IMR-90 (cell line): Measurements from ENCODE around the gene SSR2. TPM values are rescaled to one million over a fixed set of nuclear protein-coding genes. Genes with fewer than 3 reads are reported as not detected.
"Not testable (repeated sequence)": the region's sequence is repeated elsewhere in the genome, so short reads cannot be mapped to it uniquely, and the experiment has no call there.

ENCODE experiments used
- ATAC-seq: fragments of 200-7000 bp; cut with Tn5 transposase; 2 replicates; pipeline ENCODE4 v1.9.1; 2020; ENCODE audit warnings: low read depth, mild to moderate bottlenecking, moderate library complexity
- BruUV-seq: library from RNA; stranded (reverse); fragments of 400-500 nt; replicated peaks from 2 replicates; lab custom pipeline; 2021; lab: Mats Ljungman, UMichigan
- CTCF ChIA-PET: fragments of 300-600 bp; formaldehyde crosslinking; extraction: SDS; loops from one replicate; lab custom pipeline; 2021; ENCODE audit warnings: antibody characterized with exemption; lab: Yijun Ruan, JAX
- POLR2A ChIA-PET: fragments of 300-600 bp; sonication (Branson Sonifier 250); formaldehyde crosslinking; loops from one replicate; lab custom pipeline; 2022; ENCODE audit warnings: antibody characterized with exemption; ENCODE audit not compliant: unreplicated experiment; lab: Charles Lee
- DNase-seq: peaks from one replicate; pipeline ENCODE4 v3.0.0; 2013
- H2AFZ ChIP-seq: replicated peaks from 2 replicates; pipeline ENCODE3; 2013; ENCODE audit warnings: low read length, mild to moderate bottlenecking; ENCODE audit not compliant: poor library complexity
- H2AK5ac ChIP-seq: 2 replicates; pipeline ENCODE4 v1.6.1; 2013; ENCODE audit warnings: low read depth, low read length, inconsistent platforms
- H2AK9ac ChIP-seq: replicated peaks from 2 replicates; pipeline ENCODE3; 2013; ENCODE audit warnings: mild to moderate bottlenecking, low read depth, low read length, moderate library complexity; ENCODE audit not compliant: poor library complexity
- H2BK120ac ChIP-seq: 2 replicates; pipeline ENCODE4 v1.6.1; 2013; ENCODE audit warnings: low read depth, low read length, inconsistent platforms
- H2BK15ac ChIP-seq: 3 replicates; pipeline ENCODE4 v1.6.1; 2013; ENCODE audit warnings: low read depth, low read length, inconsistent platforms
- H2BK20ac ChIP-seq: 2 replicates; pipeline ENCODE4 v1.6.1; 2013; ENCODE audit warnings: low read depth, mild to moderate bottlenecking, inconsistent platforms, low read length, moderate library complexity
- H2BK5ac ChIP-seq: 2 replicates; pipeline ENCODE4 v1.6.1; 2013; ENCODE audit warnings: mild to moderate bottlenecking, low read depth, low read length, inconsistent platforms; ENCODE audit not compliant: poor library complexity, severe bottlenecking
- H3K14ac ChIP-seq: replicated peaks from 2 replicates; pipeline ENCODE4 v1.6.1; 2013; ENCODE audit warnings: low read depth, low read length, inconsistent platforms
- H3K18ac ChIP-seq: 2 replicates; pipeline ENCODE4 v1.6.1; 2013; ENCODE audit warnings: low read depth, low read length, control low read depth
- H3K23ac ChIP-seq: 2 replicates; pipeline ENCODE4 v1.6.1; 2013; ENCODE audit warnings: low read depth, low read length, inconsistent platforms
- H3K27ac ChIP-seq: 2 replicates; pipeline ENCODE4 v1.5.1; 2013; ENCODE audit warnings: mild to moderate bottlenecking, control low read depth, low read length; ENCODE audit not compliant: insufficient read depth
- H3K27me3 ChIP-seq: 2 replicates; pipeline ENCODE4 v1.6.1; 2013; ENCODE audit warnings: low read length; ENCODE audit not compliant: control insufficient read depth, insufficient read depth
- H3K36me3 ChIP-seq: 2 replicates; pipeline ENCODE4 v1.6.1; 2013; ENCODE audit warnings: low read length, mixed read lengths; ENCODE audit not compliant: control insufficient read depth, insufficient read depth
- H3K4ac ChIP-seq: 2 replicates; pipeline ENCODE4 v1.6.1; 2013; ENCODE audit warnings: low read depth, low read length, inconsistent platforms
- H3K4me1 ChIP-seq: 2 replicates; pipeline ENCODE4 v1.6.1; 2013; ENCODE audit warnings: low read length, mixed read lengths; ENCODE audit not compliant: control insufficient read depth, insufficient read depth
- H3K4me2 ChIP-seq: 2 replicates; pipeline ENCODE4 v1.6.1; 2013; ENCODE audit warnings: low read depth, mild to moderate bottlenecking, control low read depth, low read length, moderate library complexity
- H3K4me3 ChIP-seq: 2 replicates; pipeline ENCODE4 v1.5.1; 2013; ENCODE audit warnings: low read depth, mild to moderate bottlenecking, control low read depth, low read length, moderate library complexity; ENCODE audit not compliant: insufficient read depth
- H3K56ac ChIP-seq: 2 replicates; pipeline ENCODE4 v1.6.1; 2013; ENCODE audit warnings: low read length, inconsistent platforms; ENCODE audit not compliant: insufficient read depth; ENCODE audit errors: extremely low read depth
- H3K79me1 ChIP-seq, 2 experiments: 2 replicates each; pipeline ENCODE4 v1.6.1; 2013; ENCODE audit warnings: low read length in 2 of 2, inconsistent platforms in 1 of 2, low read depth in 1 of 2
- H3K9ac ChIP-seq: 2 replicates; pipeline ENCODE4 v1.6.1; 2013; ENCODE audit warnings: low read depth, low read length, control low read depth
- H3K9me1 ChIP-seq: 2 replicates; pipeline ENCODE4 v1.6.1; 2013; ENCODE audit warnings: low read length, inconsistent platforms; ENCODE audit not compliant: insufficient read depth
- H3K9me3 ChIP-seq: 2 replicates; pipeline ENCODE4 v1.6.1; 2013; ENCODE audit warnings: low read length; ENCODE audit not compliant: control insufficient read depth, insufficient read depth
- H4K20me1 ChIP-seq: 2 replicates; pipeline ENCODE4 v1.6.1; 2013; ENCODE audit warnings: low read length, inconsistent platforms; ENCODE audit not compliant: insufficient read depth
- H4K5ac ChIP-seq: 2 replicates; pipeline ENCODE4 v1.6.1; 2013; ENCODE audit warnings: mild to moderate bottlenecking, low read depth, low read length, control low read depth
- H4K8ac ChIP-seq, 2 experiments: 2 replicates each; pipeline ENCODE4 v1.6.1; 2013; ENCODE audit warnings: low read depth in 2 of 2, low read length in 2 of 2, control low read depth in 1 of 2, inconsistent platforms in 1 of 2
- H4K91ac ChIP-seq: 2 replicates; pipeline ENCODE4 v1.6.1; 2013; ENCODE audit warnings: low read depth, low read length, inconsistent platforms; ENCODE audit not compliant: insufficient read depth
- WGBS, 2 experiments: methylation state at CpG; one replicate each; pipeline versions ENCODE4 v1.1.5 to v1.1.7; 2013; ENCODE audit warnings: missing lambda C conversion rate in 2 of 2; ENCODE audit not compliant: insufficient read length in 1 of 2; ENCODE audit errors: extremely low coverage in 2 of 2; 5-methylcytosine and 5-hydroxymethylcytosine counted together
- dilution Hi-C: fragments of 300-500 bp; cut with HindIII; formaldehyde crosslinking; loops from one replicate; pipeline ENCODE4 v1.14.3; 2018; ENCODE audit warnings: low sequenced_read_pairs; ENCODE audit not compliant: unreplicated experiment
- in situ Hi-C: fragments of 300-500 bp; cut with MboI; formaldehyde crosslinking; loops from 3 replicates; pipeline ENCODE4 v1.14.3; 2019; ENCODE audit warnings: low sequenced_read_pairs, inconsistent platforms, mixed read lengths
- intact Hi-C: fragments of 100-400 bp; cut with micrococcal nuclease; formaldehyde crosslinking; loops from 2 replicates; pipeline ENCODE4 v1.10.0; 2022
- polyA plus RNA-seq, 3 experiments: library from polyadenylated mRNA; depleted of rRNA; stranded (reverse); fragments of >200 nt; gene quantifications; 2 replicates each; pipeline ENCODE4 v1.2.3, GENCODE V29; 2012; ENCODE audit warnings: low replicate concordance in 1 of 3
- total RNA-seq: library from RNA; depleted of rRNA; stranded (reverse); fragments of >200 nt; gene quantifications from 2 replicates; pipeline ENCODE4 v1.2.3, GENCODE V29; 2012

Gene SSR2
- total and polyA plus RNA-seq, 2 of the 4 experiments (the other 2 are of a cell fraction), result 553 to 1,264 TPM

DNA sequence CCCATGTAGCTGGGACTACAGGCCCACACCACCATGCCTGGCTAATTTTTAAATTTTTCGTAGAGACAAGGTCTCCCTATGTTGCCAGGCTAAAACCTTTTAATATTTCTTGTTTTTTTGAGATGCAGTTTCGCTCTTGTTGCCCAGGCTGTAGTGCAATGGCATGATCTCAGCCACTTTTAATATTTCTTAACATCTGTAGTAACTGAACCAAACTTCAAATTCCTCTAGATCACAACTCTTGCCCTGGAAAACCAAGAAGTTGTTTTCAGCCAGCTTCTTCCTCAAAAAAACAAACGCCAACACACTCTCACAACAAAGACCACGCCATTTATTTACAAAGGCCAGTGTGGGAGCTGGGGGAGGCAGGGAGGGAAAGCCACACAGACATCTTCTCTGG, 14.2 kb upstream of the SSR2 start:
- intact Hi-C loops, H2AK9ac ChIP-seq, H4K20me1 ChIP-seq, BruUV-seq, ATAC-seq, H2BK120ac ChIP-seq, H3K9me1 ChIP-seq, H3K4ac ChIP-seq, H3K4me2 ChIP-seq, H3K18ac ChIP-seq, H4K5ac ChIP-seq, H3K9me3 ChIP-seq, H3K56ac ChIP-seq, H2BK5ac ChIP-seq, H4K91ac ChIP-seq, H3K14ac ChIP-seq, H2AFZ ChIP-seq, H3K27ac ChIP-seq, H4K8ac ChIP-seq, H3K27me3 ChIP-seq, H3K23ac ChIP-seq, in situ Hi-C loops, H2BK15ac ChIP-seq, H2BK20ac ChIP-seq, DNase-seq, dilution Hi-C loops, H3K4me3 ChIP-seq, H3K4me1 ChIP-seq, CTCF ChIA-PET, H3K9ac ChIP-seq, H3K79me1 ChIP-seq, H2AK5ac ChIP-seq: not testable (repeated sequence)
- peaks cover 18% of the 10 kb centered on the region for H3K36me3 ChIP-seq
- WGBS, 2 experiments, result no CpG with 5 or more reads among the region's 4 CpGs
- POLR2A ChIA-PET, result interaction anchor here (0.6 kb wide), 1 partner anchor 14 kb away, joined by 6 read pairs; the partner anchor contains the start of gene SSR2
